Astrocyte (in vitro differentiated cells and primary cell): ENCODE results near the gene EIF4E. TPM values are rescaled to one million over a fixed set of nuclear protein-coding genes. Genes with fewer than 3 reads are reported as not detected.

Experiments
- DNase-seq: peaks from one replicate; pipeline ENCODE4 v3.0.0-alpha.2; 2010; ENCODE audit warnings: low read depth
- FAIRE-seq: peaks from 2 replicates; lab custom pipeline; 2011; peaks lifted over from hg19 to GRCh38; lab: Jason Lieb, UNC
- H2AFZ ChIP-seq: 2 replicates; pipeline ENCODE4 v1.6.0; 2012; ENCODE audit warnings: low read depth, low read length, inconsistent platforms
- H3K27ac ChIP-seq: 2 replicates; pipeline ENCODE4 v1.5.1; 2011; ENCODE audit warnings: low read depth, low read length, inconsistent platforms
- H3K27me3 ChIP-seq: 2 replicates; pipeline ENCODE4 v1.6.0; 2011; ENCODE audit warnings: low read length, inconsistent platforms; ENCODE audit not compliant: insufficient read depth
- H3K36me3 ChIP-seq: 2 replicates; pipeline ENCODE4 v1.5.1; 2011; ENCODE audit warnings: low read length, inconsistent platforms; ENCODE audit not compliant: insufficient read depth
- H3K4me1 ChIP-seq: 2 replicates; pipeline ENCODE4 v1.5.1; 2011; ENCODE audit warnings: low read length, inconsistent platforms; ENCODE audit not compliant: insufficient read depth
- H3K4me2 ChIP-seq: 2 replicates; pipeline ENCODE4 v1.6.0; 2012; ENCODE audit warnings: low read length, inconsistent platforms
- H3K4me3 ChIP-seq: 2 replicates; pipeline ENCODE4 v1.5.1; 2011; ENCODE audit warnings: low read depth, mild to moderate bottlenecking, low read length, inconsistent platforms; ENCODE audit not compliant: insufficient read depth
- H3K79me2 ChIP-seq: 2 replicates; pipeline ENCODE4 v1.6.0; 2012; ENCODE audit warnings: mild to moderate bottlenecking, low read length, inconsistent platforms; ENCODE audit not compliant: insufficient read depth
- H3K9ac ChIP-seq: 2 replicates; pipeline ENCODE4 v1.6.0; 2012; ENCODE audit warnings: mild to moderate bottlenecking, low read length, inconsistent platforms
- H3K9me3 ChIP-seq: 2 replicates; pipeline ENCODE4 v1.5.1; 2012; ENCODE audit warnings: low read depth, mild to moderate bottlenecking, low read length, inconsistent platforms; ENCODE audit not compliant: insufficient read depth
- H4K20me1 ChIP-seq: 2 replicates; pipeline ENCODE4 v1.6.0; 2012; ENCODE audit warnings: low read length, inconsistent platforms; ENCODE audit not compliant: insufficient read depth
- H3K27ac Mint-ChIP-seq: one replicate; pipeline ENCODE4 v1.8.0; 2021; ENCODE audit warnings: mild to moderate bottlenecking, mixed read lengths; ENCODE audit not compliant: unreplicated experiment
- H3K27me3 Mint-ChIP-seq: one replicate; pipeline ENCODE4 v1.8.0; 2021; ENCODE audit warnings: low read depth, mixed read lengths; ENCODE audit not compliant: unreplicated experiment
- H3K36me3 Mint-ChIP-seq: one replicate; pipeline ENCODE4 v1.8.0; 2021; ENCODE audit warnings: low read depth, mixed read lengths; ENCODE audit not compliant: unreplicated experiment
- H3K4me1 Mint-ChIP-seq: one replicate; pipeline ENCODE4 v1.8.0; 2021; ENCODE audit warnings: low read depth, mixed read lengths; ENCODE audit not compliant: unreplicated experiment
- H3K4me3 Mint-ChIP-seq: one replicate; pipeline ENCODE4 v1.8.0; 2021; ENCODE audit warnings: mild to moderate bottlenecking, moderate library complexity, mixed read lengths; ENCODE audit not compliant: unreplicated experiment
- H3K9me3 Mint-ChIP-seq: one replicate; pipeline ENCODE4 v1.8.0; 2021; ENCODE audit warnings: mild to moderate bottlenecking, mixed read lengths; ENCODE audit not compliant: unreplicated experiment
- CTCF ChIP-seq: IDR thresholded peaks from 2 replicates; pipeline ENCODE4 v1.5.1; 2011; ENCODE audit warnings: low read depth, mild to moderate bottlenecking, inconsistent platforms, low read length, moderate library complexity; ENCODE audit not compliant: insufficient read depth
- EZH2 ChIP-seq: IDR thresholded peaks from 2 replicates; pipeline ENCODE4 v1.6.1; 2012; ENCODE audit warnings: mild to moderate bottlenecking, low read length, inconsistent platforms; ENCODE audit not compliant: insufficient read depth
- total RNA-seq: library from RNA; stranded (reverse); gene quantifications from 2 replicates; pipeline ENCODE4 v1.2.1, GENCODE V29; 2021

The EIF4E gene
- total RNA-seq, 1 donor from 2014 or later: 110 TPM

- no peak for TF ChIP-seq EZH2
- Histone ChIP-seq H3K4me2 (peak overlapping the region; percentile 54), H3K9ac (no peak overlapping the region), H3K36me3 (peaks cover 9% of the 10 kb centered on the region), H3K9me3 (no peaks in the 10 kb centered on the region), H3K4me1 (peaks cover 8% of the 10 kb centered on the region), H3K27me3 (no peaks in the 10 kb centered on the region), H4K20me1 (peaks cover 86% of the 10 kb centered on the region), H3K27ac (peak overlapping the region; percentile 25), H3K79me2 (peaks cover 100% of the 10 kb centered on the region), H3K4me3 (no peak overlapping the region), H2AFZ (no peak overlapping the region)
- Mint-ChIP-seq H3K9me3 (no peaks in the 10 kb centered on the region), H3K27ac (peak overlapping the region; percentile 72), H3K27me3 (no peaks in the 10 kb centered on the region), H3K4me1 (peaks cover 30% of the 10 kb centered on the region), H3K36me3 (peaks cover 13% of the 10 kb centered on the region), H3K4me3 (no peak overlapping the region)
- FAIRE-seq (no peak), DNase-seq (no peak)
These were observed 23.6 kb downstream of the EIF4E start for GRCh38 chr4:98905297-98905696.

GRCh38 chr4:98903963-98904362, 25.0 kb downstream of the EIF4E start:
- no peak overlapping the region for H2AFZ ChIP-seq
- H4K20me1 ChIP-seq: peaks cover 79% of the 10 kb centered on the region
- H3K4me3 ChIP-seq: no peak overlapping the region
- FAIRE-seq (no peak), DNase-seq (no peak)
- H3K27ac ChIP-seq: no peak overlapping the region
- no peak overlapping the region for H3K27ac Mint-ChIP-seq
- no peak overlapping the region for H3K4me3 Mint-ChIP-seq
- peaks cover 11% of the 10 kb centered on the region for H3K36me3 Mint-ChIP-seq
- peaks cover 9% of the 10 kb centered on the region for H3K36me3 ChIP-seq
- peaks cover 24% of the 10 kb centered on the region for H3K4me1 Mint-ChIP-seq
- H3K79me2 ChIP-seq: peaks cover 100% of the 10 kb centered on the region
- no peaks in the 10 kb centered on the region for H3K27me3 Mint-ChIP-seq
- H3K9me3 Mint-ChIP-seq: no peaks in the 10 kb centered on the region
- TF ChIP-seq CTCF: no peak
- no peak for TF ChIP-seq EZH2
- no peak overlapping the region for H3K4me2 ChIP-seq
- no peaks in the 10 kb centered on the region for H3K27me3 ChIP-seq
- H3K9ac ChIP-seq: no peak overlapping the region
- H3K9me3 ChIP-seq: no peaks in the 10 kb centered on the region
- peaks cover 8% of the 10 kb centered on the region for H3K4me1 ChIP-seq

- FAIRE-seq: no peak
- DNase-seq: no peak
- peaks cover 9% of the 10 kb centered on the region for H3K36me3 ChIP-seq
- no peak for TF ChIP-seq EZH2
- no peak for TF ChIP-seq CTCF
- Mint-ChIP-seq H3K27me3 (no peaks in the 10 kb centered on the region), H3K4me1 (peaks cover 20% of the 10 kb centered on the region), H3K9me3 (no peaks in the 10 kb centered on the region), H3K27ac (no peak overlapping the region), H3K36me3 (peaks cover 11% of the 10 kb centered on the region), H3K4me3 (no peak overlapping the region)
- no peak overlapping the region for H3K4me3 ChIP-seq
- peaks cover 8% of the 10 kb centered on the region for H3K4me1 ChIP-seq
- no peak overlapping the region for H3K27ac ChIP-seq
- H3K9ac ChIP-seq: no peak overlapping the region
- no peak overlapping the region for H2AFZ ChIP-seq
- H3K79me2 ChIP-seq: peaks cover 100% of the 10 kb centered on the region
- no peak overlapping the region for H3K4me2 ChIP-seq
- H3K9me3 ChIP-seq: no peaks in the 10 kb centered on the region
- H4K20me1 ChIP-seq: peaks cover 78% of the 10 kb centered on the region
- no peaks in the 10 kb centered on the region for H3K27me3 ChIP-seq
These were observed 25.4 kb downstream of the EIF4E start for GRCh38 chr4:98903561-98903960.
